ENCODE data around the gene ARID2. TPM values are rescaled to one million over a fixed set of nuclear protein-coding genes. Genes with fewer than 3 reads are reported as not detected.
A peak's percentile ranks its signal among the peaks of the same experiment; 100 is the strongest.

The ARID2 gene
- total and polyA plus RNA-seq, 2 of the 13 experiments (the other 11 are each of a cell fraction or from before 2014, with no cell fraction given) = 15.9 to 22.2 TPM

DNA sequence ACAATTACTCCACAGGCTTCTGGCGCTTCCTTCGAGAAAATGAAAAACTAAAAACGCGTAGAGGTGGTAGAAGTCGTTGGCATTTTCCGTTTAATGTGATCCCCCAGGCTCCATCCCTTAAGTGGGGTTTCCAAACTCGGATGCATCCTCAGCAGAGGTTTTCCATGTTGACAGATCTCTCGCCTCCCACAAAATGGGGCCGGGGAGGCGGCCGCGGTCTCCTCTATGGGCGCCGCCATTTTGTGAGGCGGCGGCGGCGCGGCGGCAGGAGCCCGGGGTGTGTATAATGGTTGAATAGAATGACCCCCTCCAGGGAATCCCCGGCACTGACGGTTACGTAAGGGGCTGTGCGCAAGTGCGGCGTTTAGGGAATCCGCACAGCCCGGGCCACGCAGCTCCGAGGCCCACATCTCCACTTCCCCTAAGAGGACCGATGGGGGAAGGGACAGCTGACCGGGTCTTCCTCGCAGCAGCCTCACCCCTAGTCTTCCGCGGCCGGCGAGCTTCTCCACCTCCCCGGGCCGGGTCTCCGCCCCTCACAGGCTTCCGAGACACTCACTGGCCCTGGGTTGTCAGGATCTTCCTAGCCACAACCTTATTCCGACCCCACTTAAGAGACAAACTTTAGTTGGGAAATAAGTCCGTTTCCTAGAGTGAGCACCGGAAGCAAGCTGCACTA is 2.1 kb upstream of the ARID2 start (continued):
- no peak for TF ChIP-seq STAT5B (CRISPR knock-in tag; IDR thresholded peaks at IDR 0.05)
- TF ChIP-seq ASH2L (IDR thresholded peaks at IDR 0.05; ENCODE audit: insufficient read length, low read depth, low read length) = peak; percentile 94
- peak; percentile 54; the same call in 1 of the 2 replicates for TF ChIP-seq ELF1 (CRISPR knock-in tag; IDR thresholded peaks at IDR 0.05)
- TF ChIP-seq ZNF3 (CRISPR knock-in tag; IDR thresholded peaks at IDR 0.05) = no peak
- TF ChIP-seq PRMT3 (CRISPR knock-in tag; IDR thresholded peaks at IDR 0.05; ENCODE audit: borderline replicate concordance, low read depth) = no peak
- TF ChIP-seq ZNF354B (CRISPR knock-in tag; IDR thresholded peaks at IDR 0.05) = no peak
- TF ChIP-seq, protein P1, sequence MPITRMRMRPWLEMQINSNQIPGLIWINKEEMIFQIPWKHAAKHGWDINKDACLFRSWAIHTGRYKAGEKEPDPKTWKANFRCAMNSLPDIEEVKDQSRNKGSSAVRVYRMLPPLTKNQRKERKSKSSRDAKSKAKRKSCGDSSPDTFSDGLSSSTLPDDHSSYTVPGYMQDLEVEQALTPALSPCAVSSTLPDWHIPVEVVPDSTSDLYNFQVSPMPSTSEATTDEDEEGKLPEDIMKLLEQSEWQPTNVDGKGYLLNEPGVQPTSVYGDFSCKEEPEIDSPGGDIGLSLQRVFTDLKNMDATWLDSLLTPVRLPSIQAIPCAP (CRISPR knock-in tag; IDR thresholded peaks at IDR 0.05; ENCODE audit: low read depth) = no peak
- peak; percentile 86; the same call in 1 of the 2 replicates for TF ChIP-seq YEATS4 (CRISPR knock-in tag; IDR thresholded peaks at IDR 0.05; ENCODE audit: borderline replicate concordance)
- TF ChIP-seq, protein P2, sequence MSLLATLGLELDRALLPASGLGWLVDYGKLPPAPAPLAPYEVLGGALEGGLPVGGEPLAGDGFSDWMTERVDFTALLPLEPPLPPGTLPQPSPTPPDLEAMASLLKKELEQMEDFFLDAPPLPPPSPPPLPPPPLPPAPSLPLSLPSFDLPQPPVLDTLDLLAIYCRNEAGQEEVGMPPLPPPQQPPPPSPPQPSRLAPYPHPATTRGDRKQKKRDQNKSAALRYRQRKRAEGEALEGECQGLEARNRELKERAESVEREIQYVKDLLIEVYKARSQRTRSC (CRISPR knock-in tag; IDR thresholded peaks at IDR 0.05; ENCODE audit: low read depth) = no peak
- 0 out of 2 replicates have a peak, but pooled peaks have one; percentile 24 for TF ChIP-seq MEIS2 (CRISPR knock-in tag; IDR thresholded peaks at IDR 0.05)
- no peak for TF ChIP-seq SOX6 (IDR thresholded peaks at IDR 0.05)
- TF ChIP-seq SOX6 (CRISPR knock-in tag; IDR thresholded peaks at IDR 0.05) = peak; percentile 91
- TF ChIP-seq ZNF878 (CRISPR knock-in tag; IDR thresholded peaks at IDR 0.05) = peak; percentile 36; the same call in 1 of the 2 replicates
- TF ChIP-seq NR2F6 (IDR thresholded peaks at IDR 0.05) = no peak; the same call in 1 of the 2 replicates
- TF ChIP-seq NR2F6 (CRISPR knock-in tag; IDR thresholded peaks at IDR 0.05) = peak; percentile 62
- TF ChIP-seq, protein P3, sequence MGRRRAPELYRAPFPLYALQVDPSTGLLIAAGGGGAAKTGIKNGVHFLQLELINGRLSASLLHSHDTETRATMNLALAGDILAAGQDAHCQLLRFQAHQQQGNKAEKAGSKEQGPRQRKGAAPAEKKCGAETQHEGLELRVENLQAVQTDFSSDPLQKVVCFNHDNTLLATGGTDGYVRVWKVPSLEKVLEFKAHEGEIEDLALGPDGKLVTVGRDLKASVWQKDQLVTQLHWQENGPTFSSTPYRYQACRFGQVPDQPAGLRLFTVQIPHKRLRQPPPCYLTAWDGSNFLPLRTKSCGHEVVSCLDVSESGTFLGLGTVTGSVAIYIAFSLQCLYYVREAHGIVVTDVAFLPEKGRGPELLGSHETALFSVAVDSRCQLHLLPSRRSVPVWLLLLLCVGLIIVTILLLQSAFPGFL (CRISPR knock-in tag; IDR thresholded peaks at IDR 0.05) = no peak
- TF ChIP-seq SATB2 (CRISPR knock-in tag; IDR thresholded peaks at IDR 0.05) = no peak
- no peak for TF ChIP-seq ZNF569 (CRISPR knock-in tag; IDR thresholded peaks at IDR 0.05; ENCODE audit: borderline replicate concordance)
- TF ChIP-seq NAIF1 (CRISPR knock-in tag; IDR thresholded peaks at IDR 0.05; ENCODE audit: borderline replicate concordance) = peak; percentile 91; the same call in 1 of the 2 replicates
- TF ChIP-seq HES4 (CRISPR knock-in tag; IDR thresholded peaks at IDR 0.05; ENCODE audit: borderline replicate concordance) = peak; percentile 25; the same call in 1 of the 2 replicates
- no peak for TF ChIP-seq ZSCAN31 (CRISPR knock-in tag; IDR thresholded peaks at IDR 0.05; ENCODE audit: low read depth)
- TF ChIP-seq NFE2 (CRISPR knock-in tag; IDR thresholded peaks at IDR 0.05) = no peak
- TF ChIP-seq, protein P4, sequence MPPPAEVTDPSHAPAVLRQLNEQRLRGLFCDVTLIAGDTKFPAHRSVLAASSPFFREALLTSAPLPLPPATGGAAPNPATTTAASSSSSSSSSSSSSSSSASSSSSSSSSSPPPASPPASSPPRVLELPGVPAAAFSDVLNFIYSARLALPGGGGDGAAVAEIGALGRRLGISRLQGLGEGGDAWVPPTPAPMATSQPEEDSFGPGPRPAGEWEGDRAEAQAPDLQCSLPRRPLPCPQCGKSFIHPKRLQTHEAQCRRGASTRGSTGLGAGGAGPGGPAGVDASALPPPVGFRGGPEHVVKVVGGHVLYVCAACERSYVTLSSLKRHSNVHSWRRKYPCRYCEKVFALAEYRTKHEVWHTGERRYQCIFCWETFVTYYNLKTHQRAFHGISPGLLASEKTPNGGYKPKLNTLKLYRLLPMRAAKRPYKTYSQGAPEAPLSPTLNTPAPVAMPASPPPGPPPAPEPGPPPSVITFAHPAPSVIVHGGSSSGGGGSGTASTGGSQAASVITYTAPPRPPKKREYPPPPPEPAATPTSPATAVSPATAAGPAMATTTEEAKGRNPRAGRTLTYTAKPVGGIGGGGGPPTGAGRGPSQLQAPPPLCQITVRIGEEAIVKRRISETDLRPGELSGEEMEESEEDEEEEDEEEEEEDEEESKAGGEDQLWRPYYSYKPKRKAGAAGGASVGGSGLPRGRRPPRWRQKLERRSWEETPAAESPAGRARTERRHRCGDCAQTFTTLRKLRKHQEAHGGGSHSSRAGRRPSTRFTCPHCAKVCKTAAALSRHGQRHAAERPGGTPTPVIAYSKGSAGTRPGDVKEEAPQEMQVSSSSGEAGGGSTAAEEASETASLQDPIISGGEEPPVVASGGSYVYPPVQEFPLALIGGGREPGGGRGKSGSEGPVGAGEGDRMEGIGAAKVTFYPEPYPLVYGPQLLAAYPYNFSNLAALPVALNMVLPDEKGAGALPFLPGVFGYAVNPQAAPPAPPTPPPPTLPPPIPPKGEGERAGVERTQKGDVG (CRISPR knock-in tag; IDR thresholded peaks at IDR 0.05; ENCODE audit: borderline replicate concordance) = no peak
- peak; percentile 82 for TF ChIP-seq HDAC1 (CRISPR knock-in tag; IDR thresholded peaks at IDR 0.05)
- TF ChIP-seq MZF1 (CRISPR knock-in tag; IDR thresholded peaks at IDR 0.05; ENCODE audit: borderline replicate concordance) = no peak
- TF ChIP-seq ZNF20 (CRISPR knock-in tag; IDR thresholded peaks at IDR 0.05) = no peak; the same call in 1 of the 2 replicates

Data from HepG2 (cell line).